Neural progenitor cell (in vitro differentiated cells): ENCODE results near the gene ESYT2. TPM values are rescaled to one million over a fixed set of nuclear protein-coding genes. Genes with fewer than 3 reads are reported as not detected.

Source experiments
- DNase-seq: peaks from one replicate; pipeline ENCODE4 v3.0.0-alpha.2; 2016; ENCODE audit warnings: low spot score
- H2AFZ ChIP-seq: fragments of 200-600 bp; sonication (generic); replicated peaks from 2 replicates; pipeline ENCODE4 v1.6.1; 2016; ENCODE audit warnings: antibody characterized with exemption
- H3F3A ChIP-seq: fragments of 200-600 bp; sonication (generic); 2 replicates; pipeline ENCODE4 v1.6.1; 2016; ENCODE audit warnings: antibody characterized with exemption, low read depth
- H3K27ac ChIP-seq: fragments of 200-600 bp; sonication (generic); 2 replicates; pipeline ENCODE4 v1.5.1; 2016; ENCODE audit warnings: mild to moderate bottlenecking
- H3K27me3 ChIP-seq: fragments of 200-600 bp; sonication (generic); 2 replicates; pipeline ENCODE4 v1.6.1; 2016; ENCODE audit warnings: mild to moderate bottlenecking, moderate library complexity
- H3K36me3 ChIP-seq: fragments of 200-600 bp; sonication (generic); 2 replicates; pipeline ENCODE4 v1.5.1; 2016
- H3K4me1 ChIP-seq: fragments of 200-600 bp; sonication (generic); 2 replicates; pipeline ENCODE4 v1.6.1; 2016; ENCODE audit warnings: mixed run types
- H3K4me2 ChIP-seq: fragments of 200-600 bp; sonication (generic); 2 replicates; pipeline ENCODE4 v1.6.1; 2016
- H3K4me3 ChIP-seq: fragments of 200-600 bp; sonication (generic); 2 replicates; pipeline ENCODE4 v1.5.1; 2016
- H3K79me2 ChIP-seq: fragments of 200-600 bp; sonication (generic); 2 replicates; pipeline ENCODE4 v1.6.1; 2016; ENCODE audit warnings: low read depth
- H3K9ac ChIP-seq: fragments of 200-600 bp; sonication (generic); 2 replicates; pipeline ENCODE4 v1.6.1; 2016
- H3K9me3 ChIP-seq: fragments of 200-600 bp; sonication (generic); 2 replicates; pipeline ENCODE4 v1.5.1; 2016; ENCODE audit warnings: low read depth
- H4K20me1 ChIP-seq: fragments of 200-600 bp; sonication (generic); 2 replicates; pipeline ENCODE4 v1.6.1; 2016; ENCODE audit warnings: low read depth
- H3K27ac Mint-ChIP-seq: 3 replicates; pipeline ENCODE4 v1.8.0; 2021; ENCODE audit warnings: mixed read lengths
- H3K27me3 Mint-ChIP-seq: 2 replicates; pipeline ENCODE4 v1.8.0; 2022; ENCODE audit warnings: low read depth, mild to moderate bottlenecking, inconsistent platforms, moderate library complexity, mixed read lengths; ENCODE audit not compliant: insufficient read depth
- H3K36me3 Mint-ChIP-seq: 3 replicates; pipeline ENCODE4 v1.8.0; 2021; ENCODE audit warnings: mixed read lengths
- H3K4me1 Mint-ChIP-seq: 3 replicates; pipeline ENCODE4 v1.8.0; 2021; ENCODE audit warnings: mixed read lengths
- H3K4me3 Mint-ChIP-seq: 3 replicates; pipeline ENCODE4 v1.8.0; 2021; ENCODE audit warnings: mild to moderate bottlenecking, moderate library complexity, mixed read lengths
- H3K9me3 Mint-ChIP-seq: 3 replicates; pipeline ENCODE4 v1.8.0; 2020; ENCODE audit warnings: mixed read lengths
- EZH2 ChIP-seq: fragments of 200-600 bp; sonication (generic); IDR thresholded peaks from 2 replicates; pipeline ENCODE4 v1.6.1; 2017; ENCODE audit warnings: antibody characterized with exemption, mild to moderate bottlenecking, moderate library complexity
- EZH2phosphoT487 ChIP-seq: fragments of 200-600 bp; sonication (generic); IDR thresholded peaks from 2 replicates; pipeline ENCODE4 v1.6.1; 2017; ENCODE audit warnings: antibody characterized with exemption
- total RNA-seq: library from RNA; depleted of rRNA; stranded (reverse); fragments of >200 nt; gene quantifications from 2 replicates; pipeline ENCODE4 v1.2.3, GENCODE V29; 2015; ENCODE audit warnings: low replicate concordance
- TF ChIP-seq, protein P1 (sequence below): fragments of 200-600 bp; sonication (generic); IDR thresholded peaks from 2 replicates; pipeline ENCODE4 v1.5.1; 2017; ENCODE audit warnings: antibody characterized with exemption, mild to moderate bottlenecking

ESYT2 gene
- total RNA-seq, 1 donor from 2014 or later = 33.4 TPM

DNA sequence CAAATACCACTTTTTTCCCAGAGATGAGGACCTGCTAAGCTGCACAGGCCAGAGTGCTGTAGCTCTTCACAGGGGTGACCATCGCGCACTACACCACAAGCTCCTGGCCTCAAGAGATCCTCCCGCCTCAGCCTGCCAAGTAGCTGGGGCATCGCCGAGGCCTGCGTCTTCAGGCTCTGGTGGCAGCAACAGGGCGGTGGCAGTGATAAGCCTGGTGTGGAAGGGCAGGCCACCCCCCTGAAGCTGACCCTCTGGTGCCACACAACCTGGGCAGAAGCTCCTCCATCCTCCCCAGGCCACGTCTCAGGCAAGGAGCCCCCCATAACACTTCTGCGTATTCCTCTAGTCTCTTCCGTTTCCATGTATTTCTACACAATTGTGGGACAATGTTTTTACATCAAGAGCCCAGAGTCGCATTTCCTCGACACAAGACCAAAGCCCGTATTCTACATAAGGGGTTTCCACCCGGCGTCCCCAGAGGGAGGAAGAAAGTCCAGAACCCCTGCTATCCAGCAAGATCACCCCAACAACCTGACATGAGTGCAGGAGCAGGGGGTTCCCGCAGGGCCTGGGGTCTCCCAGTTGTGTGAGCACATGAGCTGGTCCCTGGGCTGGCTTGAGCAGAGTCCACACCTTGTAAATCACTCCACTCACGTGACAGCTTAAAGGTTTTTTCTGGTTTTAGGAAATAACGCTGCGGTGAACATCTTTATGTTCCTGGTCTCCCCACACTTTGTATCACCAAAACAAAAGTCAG is 87.1 kb downstream of the ESYT2 start:
- no peaks in the 10 kb centered on the region for H3F3A ChIP-seq
- Mint-ChIP-seq H3K4me1 (no peaks in the 10 kb centered on the region), H3K36me3 (peaks cover 30% of the 10 kb centered on the region)

DNA sequence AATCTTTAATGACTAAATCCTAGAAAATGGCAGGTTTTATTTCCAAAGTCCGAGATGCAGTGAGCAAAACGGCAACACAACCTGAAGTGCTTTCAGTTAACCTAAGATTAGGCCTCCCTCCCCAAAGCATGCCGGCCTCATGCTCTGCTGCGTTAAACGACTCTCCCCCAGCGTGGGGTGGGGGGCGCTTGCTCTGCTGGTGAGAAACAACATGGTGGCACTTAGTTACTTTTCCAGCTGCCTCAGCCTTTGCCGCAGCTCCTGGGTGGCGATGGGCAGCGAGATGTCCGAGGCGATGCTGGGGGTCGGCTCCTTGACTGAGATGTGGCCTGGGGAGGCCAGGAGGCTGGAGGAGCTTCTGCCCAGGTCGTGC is 88.0 kb downstream of the ESYT2 start:
- no peak overlapping the region for H3K4me3 ChIP-seq
- no peaks in the 10 kb centered on the region for H3K4me1 ChIP-seq
- Mint-ChIP-seq H3K27ac (no peak overlapping the region), H3K4me3 (no peak overlapping the region), H3K9me3 (no peaks in the 10 kb centered on the region), H3K27me3 (no peaks in the 10 kb centered on the region), H3K36me3 (peaks cover 34% of the 10 kb centered on the region), H3K4me1 (no peaks in the 10 kb centered on the region)
- H3F3A ChIP-seq = no peaks in the 10 kb centered on the region
- DNase-seq = no peak
- no peaks in the 10 kb centered on the region for H4K20me1 ChIP-seq
- no peaks in the 10 kb centered on the region for H3K27me3 ChIP-seq
- no peak overlapping the region for H3K27ac ChIP-seq
- H2AFZ ChIP-seq = no peak overlapping the region
- no peaks in the 10 kb centered on the region for H3K79me2 ChIP-seq
- TF ChIP-seq, protein P1, sequence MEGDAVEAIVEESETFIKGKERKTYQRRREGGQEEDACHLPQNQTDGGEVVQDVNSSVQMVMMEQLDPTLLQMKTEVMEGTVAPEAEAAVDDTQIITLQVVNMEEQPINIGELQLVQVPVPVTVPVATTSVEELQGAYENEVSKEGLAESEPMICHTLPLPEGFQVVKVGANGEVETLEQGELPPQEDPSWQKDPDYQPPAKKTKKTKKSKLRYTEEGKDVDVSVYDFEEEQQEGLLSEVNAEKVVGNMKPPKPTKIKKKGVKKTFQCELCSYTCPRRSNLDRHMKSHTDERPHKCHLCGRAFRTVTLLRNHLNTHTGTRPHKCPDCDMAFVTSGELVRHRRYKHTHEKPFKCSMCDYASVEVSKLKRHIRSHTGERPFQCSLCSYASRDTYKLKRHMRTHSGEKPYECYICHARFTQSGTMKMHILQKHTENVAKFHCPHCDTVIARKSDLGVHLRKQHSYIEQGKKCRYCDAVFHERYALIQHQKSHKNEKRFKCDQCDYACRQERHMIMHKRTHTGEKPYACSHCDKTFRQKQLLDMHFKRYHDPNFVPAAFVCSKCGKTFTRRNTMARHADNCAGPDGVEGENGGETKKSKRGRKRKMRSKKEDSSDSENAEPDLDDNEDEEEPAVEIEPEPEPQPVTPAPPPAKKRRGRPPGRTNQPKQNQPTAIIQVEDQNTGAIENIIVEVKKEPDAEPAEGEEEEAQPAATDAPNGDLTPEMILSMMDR = no peak
- TF ChIP-seq EZH2 (no peak), EZH2phosphoT487 (no peak)
- H3K9ac ChIP-seq = no peak overlapping the region
- H3K4me2 ChIP-seq = no peak overlapping the region
- H3K36me3 ChIP-seq = no peaks in the 10 kb centered on the region
- H3K9me3 ChIP-seq = no peaks in the 10 kb centered on the region

More for the DNA sequence above, 87.1 kb downstream of the ESYT2 start:
- H3K9me3 Mint-ChIP-seq = no peaks in the 10 kb centered on the region
- H3K27ac Mint-ChIP-seq = no peak overlapping the region
- H3K9ac ChIP-seq = no peak overlapping the region
- H3K36me3 ChIP-seq = no peaks in the 10 kb centered on the region
- no peak overlapping the region for H3K4me3 ChIP-seq
- H2AFZ ChIP-seq = no peak overlapping the region
- TF ChIP-seq, protein P1 = no peak
- TF ChIP-seq EZH2phosphoT487 (no peak), EZH2 (no peak)
- no peaks in the 10 kb centered on the region for H4K20me1 ChIP-seq
- no peak overlapping the region for H3K4me3 Mint-ChIP-seq
- H3K79me2 ChIP-seq = no peaks in the 10 kb centered on the region
- no peaks in the 10 kb centered on the region for H3K27me3 Mint-ChIP-seq
- H3K9me3 ChIP-seq = no peaks in the 10 kb centered on the region
- H3K27me3 ChIP-seq = no peaks in the 10 kb centered on the region
- DNase-seq = no peak
- H3K4me2 ChIP-seq = no peak overlapping the region
- H3K4me1 ChIP-seq = no peaks in the 10 kb centered on the region
- no peak overlapping the region for H3K27ac ChIP-seq

DNA sequence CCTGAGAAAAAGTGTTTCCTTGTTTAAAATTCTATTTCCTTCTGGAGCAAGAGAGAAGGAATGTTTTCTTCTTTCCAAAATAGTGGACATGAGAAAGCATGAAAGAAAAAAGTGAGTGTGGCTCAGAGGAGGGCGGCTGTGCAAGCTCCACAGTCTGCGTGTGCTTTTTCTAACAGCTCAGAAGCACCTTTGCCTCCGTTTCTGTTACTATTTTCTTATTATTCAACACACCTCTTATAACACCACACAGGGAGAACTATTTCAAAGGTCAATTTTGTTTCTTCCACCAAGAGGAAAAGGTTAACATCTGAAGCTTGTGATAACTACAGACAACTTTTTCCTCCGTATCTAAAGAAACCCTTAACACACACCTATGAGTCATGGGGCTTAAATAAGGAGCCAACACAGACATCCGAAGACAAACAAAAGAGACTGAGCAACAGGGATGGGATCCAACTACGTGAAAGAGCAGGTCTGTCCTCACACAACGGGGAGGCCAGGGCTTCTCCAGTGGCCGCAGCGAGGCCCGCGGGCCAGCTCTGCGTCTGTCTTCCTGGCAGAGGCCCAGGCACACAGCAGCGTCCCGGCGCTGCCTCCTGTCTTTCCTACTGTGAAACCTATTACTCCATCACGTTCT is 88.5 kb downstream of the ESYT2 start:
- TF ChIP-seq EZH2 = no peak
- no peak for TF ChIP-seq EZH2phosphoT487
- TF ChIP-seq, protein P1 = no peak
- Histone ChIP-seq H3K27ac (no peak overlapping the region), H3K79me2 (no peaks in the 10 kb centered on the region), H3K4me3 (no peak overlapping the region), H3K4me1 (no peaks in the 10 kb centered on the region), H3K36me3 (no peaks in the 10 kb centered on the region), H3K27me3 (no peaks in the 10 kb centered on the region), H3K9me3 (no peaks in the 10 kb centered on the region), H3F3A (no peaks in the 10 kb centered on the region), H3K4me2 (no peak overlapping the region), H3K9ac (no peak overlapping the region), H4K20me1 (no peaks in the 10 kb centered on the region), H2AFZ (no peak overlapping the region)
- Mint-ChIP-seq H3K36me3 (peaks cover 34% of the 10 kb centered on the region), H3K4me3 (no peak overlapping the region), H3K27me3 (no peaks in the 10 kb centered on the region), H3K9me3 (no peaks in the 10 kb centered on the region), H3K27ac (peak overlapping the region; percentile 29), H3K4me1 (no peaks in the 10 kb centered on the region)
- DNase-seq = no peak
